ENCODE data around the gene TH. TPM values are rescaled to one million over a fixed set of nuclear protein-coding genes. Genes with fewer than 3 reads are reported as not detected.
A peak's percentile ranks its signal among the peaks of the same experiment; 100 is the strongest.

The TH gene
- total and polyA plus RNA-seq, 2 of the 8 experiments (the other 6 are each of a cell fraction or from before 2014, with no cell fraction given) = 0.09 TPM; not detected in 1

- Histone ChIP-seq H2AFZ (ENCODE audit: low read length) (no peak overlapping the region), H3K79me2 (ENCODE audit: control insufficient read depth in 1 of 2, insufficient read depth in 2 of 2, low read length in 2 of 2) (no peaks in the 10 kb centered on the region), H3K14ac (ENCODE audit: insufficient read length) (no peak overlapping the region), H3K23me2 (ENCODE audit: low read depth, low read length) (peaks cover 3% of the 10 kb centered on the region; the same call in 1 of the 2 replicates), H3K79me1 (ENCODE audit: low read depth, low read length) (no peaks in the 10 kb centered on the region; the same call in 1 of the 2 replicates), H3K9me3 (ENCODE audit: insufficient read depth in 2 of 2, low read depth in 1 of 2, low read length in 1 of 2) (no peaks in the 10 kb centered on the region), H2BK5ac (ENCODE audit: low read depth, low read length) (no peak overlapping the region), H2BK120ac (replicated peaks; ENCODE audit: low read depth, low read length) (no peak overlapping the region), H3K27ac (ENCODE audit: low read depth, low read length) (no peak overlapping the region), H3K4me2 (ENCODE audit: insufficient read depth in 1 of 2, low read depth in 2 of 2, low read length in 2 of 2) (no peak overlapping the region), H2BK15ac (ENCODE audit: low read length) (no peak overlapping the region), H2BK20ac (ENCODE audit: low read length) (no peak overlapping the region), H3K23ac (ENCODE audit: insufficient read length) (no peak overlapping the region), H2BK12ac (ENCODE audit: low read depth, low read length) (peak overlapping the region; percentile 60; the same call in 1 of the 2 replicates), H3K18ac (ENCODE audit: extremely low read depth, low read length) (peak overlapping the region; percentile 7; the same call in 1 of the 2 replicates), H3K56ac (replicated peaks; ENCODE audit: insufficient read length, low read depth, low read length) (no peak overlapping the region), H3K4me3 (ENCODE audit: extremely low read depth in 1 of 4, insufficient read depth in 2 of 4, low read depth in 3 of 4, low read length in 4 of 4) (no peak overlapping the region), H4K20me1 (replicated peaks in 1 of 2; ENCODE audit: control insufficient read depth in 1 of 2, insufficient read depth in 2 of 2, low read length in 2 of 2) (peaks cover 0 to 4% of the 10 kb centered on the region in 2 experiments), H3K4ac (replicated peaks; ENCODE audit: insufficient read length, low read depth, low read length) (no peak overlapping the region), H3K27me3 (replicated peaks in 1 of 4; ENCODE audit: control insufficient read depth in 3 of 4, extremely low read depth in 1 of 4, insufficient read depth in 3 of 4, low read length in 3 of 4) (peaks cover 0 to 25% (median 6%) of the 10 kb centered on the region in 4 experiments; a peak in 4 of 7 replicates), H4K91ac (replicated peaks; ENCODE audit: insufficient read length, low read length) (peak overlapping the region; percentile 5), H4K8ac (ENCODE audit: extremely low read depth, insufficient read depth, low read length) (no peak overlapping the region), H3K36me3 (ENCODE audit: control insufficient read depth in 2 of 4, insufficient read depth in 4 of 4, low read length in 3 of 4) (no peaks in the 10 kb centered on the region), H2AK5ac (ENCODE audit: low read depth, low read length) (0 out of 2 replicates have a peak overlapping the region, but pooled peaks have one; percentile 24), H3K9ac (replicated peaks in 1 of 4; ENCODE audit: extremely low read depth in 1 of 4, low read depth in 3 of 4, low read length in 3 of 4) (no peak overlapping the region), H4K5ac (ENCODE audit: insufficient read length, low read depth, low read length) (no peak overlapping the region), H3K4me1 (replicated peaks in 1 of 4; ENCODE audit: control insufficient read depth in 3 of 4, insufficient read depth in 4 of 4, low read length in 3 of 4) (peaks cover 5 to 14% (median 12%) of the 10 kb centered on the region in 4 experiments)
- WGBS, 2 experiments (ENCODE audit: extremely low coverage in 1 of 2, insufficient coverage in 1 of 2, insufficient read length in 1 of 2, insufficient replicate concordance in 2 of 2, low coverage in 1 of 2, low lambda C conversion rate in 2 of 2, missing lambda C conversion rate in 1 of 2) = 89% methylated on average over 19 of the region's 23 CpGs; no CpG with 5 or more reads in 1 of the 2 experiments
- POLR2A ChIA-PET (ENCODE audit: partially characterized antibody) = interaction anchor here (0.7 kb wide), 1 partner anchor 11 kb away, joined by 3 read pairs; no protein-coding TSS in a partner anchor
- no peak for FAIRE-seq
- peak in 1 of 2 experiments; percentile 46 for DNase-seq (ENCODE audit: low read depth in 1 of 2, low spot score in 2 of 2)
- CTCF ChIA-PET (ENCODE audit: partially characterized antibody) = interaction anchor here (0.8 to 3.2 kb wide), 2 partner anchors 81 to 93 kb away, joined by 3 to 14 read pairs; no protein-coding TSS in a partner anchor
- no peak for TF ChIP-seq TEAD4 (IDR thresholded peaks at IDR 0.05; ENCODE audit: low read depth, low read length)
- TF ChIP-seq SIRT6 (IDR thresholded peaks at IDR 0.05; ENCODE audit: low read length) = no peak
- no peak for TF ChIP-seq CHD1 (IDR thresholded peaks at IDR 0.05; ENCODE audit: low read depth, low read length)
- no peak for TF ChIP-seq ATF3 (IDR thresholded peaks at IDR 0.05; ENCODE audit: insufficient read depth, low read depth, low read length)
- TF ChIP-seq TAF1 (IDR thresholded peaks at IDR 0.05; ENCODE audit: low read depth, low read length) = no peak
- TF ChIP-seq SIX5 (IDR thresholded peaks at IDR 0.05; ENCODE audit: low read depth, low read length) = no peak
- no peak for TF ChIP-seq SIN3A (conservative IDR thresholded peaks at IDR 0.05 in 1 of 2, IDR thresholded peaks at IDR 0.05 in 1 of 2; ENCODE audit: low read depth in 1 of 2, low read length in 2 of 2)
- no peak for TF ChIP-seq CTBP2 (IDR thresholded peaks at IDR 0.05; ENCODE audit: borderline replicate concordance, insufficient read depth, insufficient read length, low read length)
- no peak for TF ChIP-seq MAFK (IDR thresholded peaks at IDR 0.05; ENCODE audit: low read depth, low read length)
- TF ChIP-seq RAD21 (IDR thresholded peaks at IDR 0.05 in 1 of 2, conservative IDR thresholded peaks at IDR 0.05 in 1 of 2; ENCODE audit: low read depth in 2 of 2, low read length in 2 of 2) = no peak
These were observed 41.0 kb upstream of the TH start for GRCh38 chr11:2212411-2213251.
